ENCODE data around the gene ITGA2.

Gene ITGA2

GRCh38 chr5:53066088-53066487, 76.9 kb downstream of the ITGA2 start:
- no peak for DNase-seq

GRCh38 chr5:53067641-53068040, 78.5 kb downstream of the ITGA2 start:
- no peak for DNase-seq

GRCh38 chr5:53068291-53068836, 79.2 kb downstream of the ITGA2 start:
- DNase-seq, result no peak

GRCh38 chr5:53069626-53070025, 80.5 kb downstream of the ITGA2 start:
- peak; percentile 4 for DNase-seq

GRCh38 chr5:53071298-53071697, 82.1 kb downstream of the ITGA2 start:
- DNase-seq, result no peak

- DNase-seq, result no peak
Measured at GRCh38 chr5:53071738-53072137, 82.6 kb downstream of the ITGA2 start.

- no peak for DNase-seq
Measured at GRCh38 chr5:53073348-53073747, 84.2 kb downstream of the ITGA2 start.

GRCh38 chr5:53076014-53076583, 86.9 kb downstream of the ITGA2 start:
- DNase-seq, result no peak

GRCh38 chr5:53080271-53080670, 91.1 kb downstream of the ITGA2 start:
- no peak for DNase-seq

- no peak for DNase-seq
Measured at GRCh38 chr5:53083927-53084326, 94.8 kb downstream of the ITGA2 start.

GRCh38 chr5:53084546-53085255, 95.5 kb downstream of the ITGA2 start:
- no peak for DNase-seq

- DNase-seq, result no peak
Measured at GRCh38 chr5:53087171-53087570, 98.0 kb downstream of the ITGA2 start.

GRCh38 chr5:53087621-53088121, 98.5 kb downstream of the ITGA2 start:
- DNase-seq, result no peak

- DNase-seq, result no peak
Measured at GRCh38 chr5:53089481-53089991, 100.4 kb downstream of the ITGA2 start.

GRCh38 chr5:53090229-53090628, 101.1 kb downstream of the ITGA2 start:
- no peak for DNase-seq

- DNase-seq, result no peak
Measured at GRCh38 chr5:53091289-53091688, 102.1 kb downstream of the ITGA2 start.

- no peak for DNase-seq
Measured at GRCh38 chr5:53092242-53092641, 103.1 kb downstream of the ITGA2 start.

GRCh38 chr5:53095217-53095616, 106.1 kb downstream of the ITGA2 start:
- DNase-seq, result no peak

GRCh38 chr5:53095931-53096525, 106.9 kb downstream of the ITGA2 start:
- peak; percentile 37 for DNase-seq

- DNase-seq, result no peak
Measured at GRCh38 chr5:53099546-53099945, 110.4 kb downstream of the ITGA2 start.

- DNase-seq, result no peak
Measured at GRCh38 chr5:53100606-53101005, 111.5 kb downstream of the ITGA2 start.

GRCh38 chr5:53105611-53106300, 116.6 kb downstream of the ITGA2 start:
- DNase-seq, result no peak

GRCh38 chr5:53109056-53109442, 119.9 kb downstream of the ITGA2 start:
- no peak for DNase-seq

Data from activated effector memory CD4-positive, alpha-beta T cell treated with Interleukin-2 at 50 U/mL for 16 hours (primary cell).